A549 (cell line): ENCODE data around the gene GRK4. TPM values are rescaled to one million over a fixed set of nuclear protein-coding genes. Genes with fewer than 3 reads are reported as not detected.

Experiments used
- ATAC-seq, 2 experiments: fragments of 200-7000 bp in 1 of 2; fragments of >200 bp in 1 of 2; cut with Nextera tagmentation in 1 of 2; cut with Tn5 transposase in 1 of 2; 3 replicates each; pipeline versions ENCODE4 v1.8.0 to v1.9.1; 2018 to 2020; ENCODE audit warnings: mild to moderate bottlenecking in 1 of 2, moderate library complexity in 1 of 2
- CTCF ChIA-PET: fragments of 300-600 bp; sonication (Branson Sonifier 250); formaldehyde crosslinking; extraction: SDS; loops from one replicate; lab custom pipeline; 2021; ENCODE audit warnings: antibody characterized with exemption, inconsistent platforms; lab: Yijun Ruan, JAX
- POLR2A ChIA-PET: fragments of 350-600 bp; formaldehyde crosslinking; extraction: SDS; loops from one replicate; lab custom pipeline; 2021; ENCODE audit warnings: antibody characterized with exemption, inconsistent platforms; lab: Yijun Ruan, JAX
- DNase-seq, 2 experiments: peaks; one replicate each; pipeline versions ENCODE4 v3.0.0 to v3.0.0-alpha.2; 2011 to 2016; ENCODE audit warnings: low read depth in 1 of 2, low spot score in 1 of 2
- FAIRE-seq: peaks from 2 replicates; lab custom pipeline; 2011; peaks lifted over from hg19 to GRCh38; lab: Jason Lieb, UNC
- H3K27ac ChIP-seq, 2 experiments: fragments of >200 bp; sonication (Bioruptor Twin); formaldehyde crosslinking; 3 replicates each; pipeline ENCODE4 v1.5.1; 2016 to 2017
- H3K4me1 ChIP-seq: fragments of >200 bp; sonication (Bioruptor Twin); formaldehyde crosslinking; 3 replicates; pipeline ENCODE4 v1.6.1; 2016
- H3K4me2 ChIP-seq: fragments of >200 bp; sonication (Bioruptor Twin); formaldehyde crosslinking; 3 replicates; pipeline ENCODE4 v1.6.1; 2016
- H3K4me3 ChIP-seq: fragments of >200 bp; sonication (Bioruptor Twin); formaldehyde crosslinking; 3 replicates; pipeline ENCODE4 v1.5.1; 2016
- H3K9me3 ChIP-seq: fragments of >200 bp; sonication (Bioruptor Twin); formaldehyde crosslinking; 3 replicates; pipeline ENCODE4 v1.6.1; 2016
- CBX8 ChIP-seq: fragments of 200-600 bp; sonication (generic); IDR thresholded peaks from 2 replicates; pipeline ENCODE4 v1.6.1; 2016
- EP300 ChIP-seq, 2 experiments: fragments of >200 bp; sonication (Bioruptor Twin); formaldehyde crosslinking; IDR thresholded peaks; 2 replicates in 1 of 2; 3 replicates in 1 of 2; pipeline ENCODE4 v1.6.1; 2016 to 2017
- ESRRA ChIP-seq: fragments of 150-350 bp; IDR thresholded peaks from 2 replicates; pipeline ENCODE4 v1.6.1; 2014; ENCODE audit warnings: mild to moderate bottlenecking, low read length, borderline replicate concordance
- FOSL2 ChIP-seq, 2 experiments: fragments of 450-650 bp in 1 of 2; fragments of >200 bp in 1 of 2; sonication (Bioruptor Twin) in 1 of 2; formaldehyde crosslinking; IDR thresholded peaks; 2 replicates each; pipeline versions ENCODE4 v1.5.0 to v1.6.1; 2016 to 2020; ENCODE audit warnings: mild to moderate bottlenecking in 1 of 2, moderate library complexity in 1 of 2
- FOXS1 ChIP-seq: fragments of 250-450 bp; sonication (Bioruptor Pico); IDR thresholded peaks from 2 replicates; pipeline ENCODE4 v1.5.0; 2020; ENCODE audit warnings: mild to moderate bottlenecking, moderate library complexity
- HOXA7 ChIP-seq: fragments of 250-450 bp; sonication (Bioruptor Pico); IDR thresholded peaks from 2 replicates; pipeline ENCODE4 v1.5.0; 2020; ENCODE audit warnings: mild to moderate bottlenecking, moderate library complexity
- JUN ChIP-seq, 2 experiments: fragments of >200 bp; sonication (Bioruptor Twin); formaldehyde crosslinking; IDR thresholded peaks; 2 replicates in 1 of 2; 3 replicates in 1 of 2; pipeline ENCODE4 v1.6.1; 2016 to 2017
- JUNB ChIP-seq: fragments of >200 bp; sonication (Bioruptor Twin); formaldehyde crosslinking; IDR thresholded peaks from 2 replicates; pipeline ENCODE4 v1.6.1; 2016
- MAZ ChIP-seq: fragments of 150-350 bp; IDR thresholded peaks from 2 replicates; pipeline ENCODE4 v1.6.1; 2014; ENCODE audit warnings: antibody characterized with exemption, low read depth, low read length, borderline replicate concordance
- MYC ChIP-seq: IDR thresholded peaks from 2 replicates; pipeline ENCODE4 v1.6.1; 2012; ENCODE audit warnings: mild to moderate bottlenecking, inconsistent platforms, low read length, improper control_type of control experiment, borderline replicate concordance
- NPAS2 ChIP-seq: fragments of 250-450 bp; sonication (Bioruptor Pico); IDR thresholded peaks from 2 replicates; pipeline ENCODE4 v1.8.0; 2022; ENCODE audit warnings: mild to moderate bottlenecking, moderate library complexity, borderline replicate concordance
- POLR2A ChIP-seq: IDR thresholded peaks from 2 replicates; pipeline ENCODE4 v1.6.1; 2012; ENCODE audit warnings: mild to moderate bottlenecking, low read length
- POLR2AphosphoS2 ChIP-seq: conservative IDR thresholded peaks from 2 replicates; pipeline ENCODE4 v1.6.1; 2012; ENCODE audit warnings: low read length, improper control_type of control experiment, inconsistent platforms
- RCOR1 ChIP-seq: fragments of 150-350 bp; IDR thresholded peaks from 2 replicates; pipeline ENCODE4 v1.6.1; 2014; ENCODE audit warnings: antibody characterized with exemption, low read length, low read depth
- RNF2 ChIP-seq: fragments of 200-600 bp; sonication (generic); IDR thresholded peaks from 2 replicates; pipeline ENCODE4 v1.6.1; 2016; ENCODE audit warnings: low read depth, mild to moderate bottlenecking, antibody characterized with exemption, moderate library complexity, borderline replicate concordance
- SREBF2 ChIP-seq: fragments of 450-650 bp; IDR thresholded peaks from 2 replicates; pipeline ENCODE4 v1.6.1; 2014; ENCODE audit warnings: mild to moderate bottlenecking, moderate library complexity
- TP53 ChIP-seq: fragments of 250-450 bp; sonication (Bioruptor Pico); IDR thresholded peaks from 2 replicates; pipeline ENCODE4 v1.5.0; 2021; ENCODE audit warnings: mild to moderate bottlenecking, moderate library complexity
- WGBS: methylation state at CpG from one replicate; pipeline ENCODE4 v1.1.6; 2017; ENCODE audit errors: missing lambda C conversion rate; 5-methylcytosine and 5-hydroxymethylcytosine counted together
- polyA plus RNA-seq, 4 experiments: library from polyadenylated mRNA; depleted of rRNA in 3 of 4; stranded (reverse); fragments of >200 nt; fragmentation: RNase III in 1 of 4; extraction: RNeasy Plus Mini Kit Qiagen cat#74134 plus additional on column Dnase treatment in 1 of 4; gene quantifications; 2 replicates in 3 of 4; 3 replicates in 1 of 4; pipeline ENCODE4 v1.2.3, GENCODE V29; 2011 to 2017
- TF ChIP-seq, protein P1 (sequence below): fragments of 250-450 bp; sonication (Bioruptor Pico); IDR thresholded peaks from 2 replicates; pipeline ENCODE4 v1.5.0; 2021; ENCODE audit warnings: mild to moderate bottlenecking, moderate library complexity, borderline replicate concordance
- TF ChIP-seq, protein P2 (sequence below): IDR thresholded peaks from 2 replicates; pipeline ENCODE4 v1.6.1; 2012
- TF ChIP-seq, protein P3 (sequence below): fragments of >200 bp; sonication (Bioruptor Twin); formaldehyde crosslinking; IDR thresholded peaks from 2 replicates; pipeline ENCODE4 v1.6.1; 2016
- TF ChIP-seq, protein P4 (sequence below): fragments of 250-450 bp; sonication (Bioruptor Pico); IDR thresholded peaks from 2 replicates; pipeline ENCODE4 v1.5.0; 2020; ENCODE audit warnings: low read depth, mild to moderate bottlenecking, moderate library complexity

GRK4 gene
- polyA plus RNA-seq, 2 of the 4 experiments (the other 2 are of a cell fraction): 0.76 to 0.96 TPM

DNA sequence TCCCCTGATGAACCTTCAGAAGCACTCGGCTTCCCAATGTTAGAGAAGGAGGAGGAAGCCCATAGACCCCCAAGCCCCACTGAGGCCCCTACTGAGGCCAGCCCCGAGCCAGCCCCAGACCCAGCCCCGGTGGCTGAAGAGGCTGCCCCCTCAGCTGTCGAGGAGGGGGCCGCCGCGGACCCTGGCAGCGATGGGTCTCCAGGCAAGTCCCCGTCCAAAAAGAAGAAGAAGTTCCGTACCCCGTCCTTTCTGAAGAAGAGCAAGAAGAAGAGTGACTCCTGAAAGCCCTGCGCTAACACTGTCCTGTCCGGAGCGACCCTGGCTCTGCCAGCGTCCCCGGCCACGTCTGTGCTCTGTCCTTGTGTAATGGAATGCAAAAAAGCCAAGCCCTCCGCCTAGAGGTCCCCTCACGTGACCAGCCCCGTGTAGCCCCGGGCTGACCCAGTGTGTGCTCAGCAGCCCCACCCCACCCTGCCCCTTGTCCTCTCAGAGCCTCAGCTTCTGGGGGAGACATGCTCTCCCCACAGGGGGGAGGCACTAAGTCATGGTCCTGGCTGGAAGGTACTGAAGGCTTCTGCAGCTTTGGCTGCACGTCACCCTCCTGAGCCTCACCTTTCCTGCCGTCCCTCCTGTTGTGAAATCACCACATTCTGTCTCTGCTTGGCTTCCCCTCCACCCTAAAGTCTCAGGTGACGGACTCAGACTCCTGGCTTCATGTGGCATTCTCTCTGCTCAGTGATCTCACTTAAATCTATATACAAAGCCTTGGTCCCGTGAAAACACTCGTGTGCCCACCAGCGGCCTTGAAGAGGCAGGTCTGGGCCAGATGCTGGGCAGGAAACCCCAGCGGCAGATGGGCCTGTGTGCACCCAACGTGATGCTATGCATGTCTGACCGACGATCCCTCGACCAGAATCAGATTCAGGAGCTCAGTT lies 34.9 kb upstream of the GRK4 start:
- 92% methylated on average over 25 of the region's 32 CpGs for WGBS
- no peak overlapping the region for H3K4me2 ChIP-seq
- ATAC-seq (no peak), DNase-seq (no peak), FAIRE-seq (no peak)
- H3K4me1 ChIP-seq: peaks cover 10% of the 10 kb centered on the region; the same call in 1 of the 3 replicates
- H3K4me3 ChIP-seq: no peak overlapping the region
- CTCF ChIA-PET: no interaction called here
- no peak overlapping the region for H3K27ac ChIP-seq
- TF ChIP-seq POLR2AphosphoS2 (peak; percentile 59; the same call in 1 of the 2 replicates), HOXA7 (CRISPR knock-in tag) (no peak)
- no peaks in the 10 kb centered on the region for H3K9me3 ChIP-seq
- POLR2A ChIA-PET: no interaction called here

DNA sequence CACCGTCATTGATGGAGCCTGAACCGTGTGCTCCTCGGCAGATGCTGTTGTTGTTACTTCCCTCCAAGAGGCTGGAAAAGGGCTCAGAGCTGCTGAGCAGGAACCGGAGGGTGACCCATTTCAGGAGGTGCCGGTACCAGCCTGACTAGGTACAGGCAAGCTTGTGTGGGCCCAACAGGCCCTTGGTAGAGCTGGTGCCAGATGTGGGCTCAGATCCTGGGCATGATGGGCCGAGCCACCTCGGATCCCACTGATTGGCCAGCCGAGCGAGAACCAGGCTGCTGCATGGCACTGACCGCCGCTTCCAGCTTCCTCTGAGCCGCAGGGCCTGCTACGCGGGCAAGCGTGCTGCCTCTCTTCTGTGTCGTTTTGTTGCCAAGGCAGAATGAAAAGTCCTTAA lies 33.9 kb upstream of the GRK4 start:
- Histone ChIP-seq H3K9me3 (no peaks in the 10 kb centered on the region), H3K4me2 (no peak overlapping the region), H3K4me1 (peaks cover 12% of the 10 kb centered on the region; the same call in 1 of the 3 replicates), H3K4me3 (no peak overlapping the region), H3K27ac (no peak overlapping the region)
- WGBS: 96% methylated on average over 14 of the region's 16 CpGs
- ChIA-PET POLR2A (no interaction called here), CTCF (no interaction called here)
- FAIRE-seq: no peak
- DNase-seq: no peak
- ATAC-seq: no peak
- TF ChIP-seq POLR2A (no peak), NPAS2 (no peak), CBX8 (no peak), JUNB (no peak), HOXA7 (CRISPR knock-in tag) (no peak), RCOR1 (no peak), JUN (IDR thresholded peaks at IDR 0.05) (no peak), SREBF2 (no peak), TP53 (no peak), EP300 (IDR thresholded peaks at IDR 0.05) (no peak), RNF2 (no peak), MYC (no peak), MAZ (no peak), FOXS1 (CRISPR knock-in tag) (no peak), ESRRA (no peak), FOSL2 (IDR thresholded peaks at IDR 0.05) (no peak), FOSL2 (CRISPR knock-in tag; IDR thresholded peaks at IDR 0.05) (no peak)
- TF ChIP-seq, protein P1, sequence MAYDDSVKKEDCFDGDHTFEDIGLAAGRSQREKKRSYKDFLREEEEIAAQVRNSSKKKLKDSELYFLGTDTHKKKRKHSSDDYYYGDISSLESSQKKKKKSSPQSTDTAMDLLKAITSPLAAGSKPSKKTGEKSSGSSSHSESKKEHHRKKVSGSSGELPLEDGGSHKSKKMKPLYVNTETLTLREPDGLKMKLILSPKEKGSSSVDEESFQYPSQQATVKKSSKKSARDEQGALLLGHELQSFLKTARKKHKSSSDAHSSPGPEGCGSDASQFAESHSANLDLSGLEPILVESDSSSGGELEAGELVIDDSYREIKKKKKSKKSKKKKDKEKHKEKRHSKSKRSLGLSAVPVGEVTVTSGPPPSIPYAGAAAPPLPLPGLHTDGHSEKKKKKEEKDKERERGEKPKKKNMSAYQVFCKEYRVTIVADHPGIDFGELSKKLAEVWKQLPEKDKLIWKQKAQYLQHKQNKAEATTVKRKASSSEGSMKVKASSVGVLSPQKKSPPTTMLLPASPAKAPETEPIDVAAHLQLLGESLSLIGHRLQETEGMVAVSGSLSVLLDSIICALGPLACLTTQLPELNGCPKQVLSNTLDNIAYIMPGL (CRISPR knock-in tag): no peak
- TF ChIP-seq, protein P2, sequence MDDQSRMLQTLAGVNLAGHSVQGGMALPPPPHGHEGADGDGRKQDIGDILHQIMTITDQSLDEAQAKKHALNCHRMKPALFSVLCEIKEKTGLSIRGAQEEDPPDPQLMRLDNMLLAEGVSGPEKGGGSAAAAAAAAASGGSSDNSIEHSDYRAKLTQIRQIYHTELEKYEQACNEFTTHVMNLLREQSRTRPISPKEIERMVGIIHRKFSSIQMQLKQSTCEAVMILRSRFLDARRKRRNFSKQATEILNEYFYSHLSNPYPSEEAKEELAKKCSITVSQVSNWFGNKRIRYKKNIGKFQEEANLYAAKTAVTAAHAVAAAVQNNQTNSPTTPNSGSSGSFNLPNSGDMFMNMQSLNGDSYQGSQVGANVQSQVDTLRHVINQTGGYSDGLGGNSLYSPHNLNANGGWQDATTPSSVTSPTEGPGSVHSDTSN: no peak
- TF ChIP-seq, protein P3, sequence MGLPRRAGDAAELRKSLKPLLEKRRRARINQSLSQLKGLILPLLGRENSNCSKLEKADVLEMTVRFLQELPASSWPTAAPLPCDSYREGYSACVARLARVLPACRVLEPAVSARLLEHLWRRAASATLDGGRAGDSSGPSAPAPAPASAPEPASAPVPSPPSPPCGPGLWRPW: no peak
- TF ChIP-seq, protein P4, sequence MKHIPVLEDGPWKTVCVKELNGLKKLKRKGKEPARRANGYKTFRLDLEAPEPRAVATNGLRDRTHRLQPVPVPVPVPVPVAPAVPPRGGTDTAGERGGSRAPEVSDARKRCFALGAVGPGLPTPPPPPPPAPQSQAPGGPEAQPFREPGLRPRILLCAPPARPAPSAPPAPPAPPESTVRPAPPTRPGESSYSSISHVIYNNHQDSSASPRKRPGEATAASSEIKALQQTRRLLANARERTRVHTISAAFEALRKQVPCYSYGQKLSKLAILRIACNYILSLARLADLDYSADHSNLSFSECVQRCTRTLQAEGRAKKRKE: no peak
